NCI-H1436 treated with DMSO at 0.1 percent for 48 hours (cell line): Measurements from ENCODE around the gene CARD14.
"Not testable (repeated sequence)": the region's sequence is repeated elsewhere in the genome, so short reads cannot be mapped to it uniquely, and the experiment has no call there.

Experiments used
- DNase-seq: peaks from one replicate; lab custom pipeline; 2025; lab: John Stamatoyannopoulos, UW

Gene CARD14

GRCh38 chr17:80185968-80186367 is 16.1 kb downstream of the CARD14 start:
- DNase-seq = no peak

- DNase-seq = no peak
Observed at GRCh38 chr17:80187090-80187489, 17.3 kb downstream of the CARD14 start.

- no peak for DNase-seq
Observed at GRCh38 chr17:80187515-80187941, 17.7 kb downstream of the CARD14 start.

- DNase-seq = no peak
Observed at GRCh38 chr17:80189611-80190010, 19.8 kb downstream of the CARD14 start.

GRCh38 chr17:80190716-80191115 is 20.9 kb downstream of the CARD14 start:
- no peak for DNase-seq

DNA sequence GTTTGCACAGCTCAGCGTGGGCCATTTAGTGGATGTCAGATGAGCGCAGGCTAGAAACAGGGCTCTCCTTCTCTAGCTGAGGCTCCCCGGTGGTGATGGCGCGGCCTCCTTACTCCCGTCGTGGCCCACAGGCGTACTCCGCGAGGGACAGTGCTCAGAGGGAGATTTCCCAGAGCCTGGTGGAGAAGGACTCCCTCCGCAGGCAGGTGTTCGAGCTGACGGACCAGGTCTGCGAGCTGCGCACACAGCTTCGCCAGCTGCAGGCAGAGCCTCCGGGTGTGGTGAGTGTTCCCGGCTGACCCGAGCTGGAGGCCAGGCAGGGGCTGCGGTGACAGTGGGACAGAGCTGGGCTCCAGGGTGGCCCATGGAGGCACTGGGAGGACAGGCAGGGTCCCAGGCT is 21.4 kb downstream of the CARD14 start:
- DNase-seq = no peak

DNA sequence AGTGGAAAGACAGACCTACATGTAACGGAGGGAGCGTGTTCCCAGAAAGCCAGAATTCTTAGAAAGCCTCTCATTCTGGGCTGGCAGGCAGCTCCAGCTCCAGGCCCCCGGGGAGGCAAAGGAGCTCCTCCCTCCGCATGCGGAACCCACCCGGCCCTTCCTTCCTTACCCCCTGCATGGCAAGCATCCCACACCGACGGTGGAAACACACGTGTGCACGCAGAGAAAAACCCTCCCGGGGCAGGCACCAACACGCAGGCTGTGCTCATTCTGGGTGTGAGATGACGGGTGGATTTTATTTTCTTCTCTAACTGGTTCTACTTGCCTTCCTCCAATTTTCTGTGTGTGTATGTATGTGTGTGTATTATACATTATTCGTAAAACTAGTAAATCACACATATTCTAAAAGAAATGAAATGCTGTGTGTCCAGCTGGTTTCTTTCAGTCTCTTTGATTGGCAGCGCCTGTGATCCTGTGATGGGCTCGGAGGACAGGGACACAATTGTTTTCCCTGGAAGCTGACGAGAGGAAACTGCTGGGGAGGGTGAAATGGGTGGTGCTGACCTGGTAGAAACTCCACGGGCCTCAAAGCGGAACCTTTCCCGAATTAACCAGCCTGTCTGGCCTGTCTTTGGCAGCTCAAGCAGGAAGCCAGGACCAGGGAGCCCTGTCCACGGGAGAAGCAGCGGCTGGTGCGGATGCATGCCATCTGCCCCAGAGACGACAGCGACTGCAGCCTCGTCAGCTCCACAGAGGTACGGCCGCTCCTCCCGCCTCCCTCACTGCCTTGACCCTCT is 22.2 kb downstream of the CARD14 start:
- no peak for DNase-seq

DNA sequence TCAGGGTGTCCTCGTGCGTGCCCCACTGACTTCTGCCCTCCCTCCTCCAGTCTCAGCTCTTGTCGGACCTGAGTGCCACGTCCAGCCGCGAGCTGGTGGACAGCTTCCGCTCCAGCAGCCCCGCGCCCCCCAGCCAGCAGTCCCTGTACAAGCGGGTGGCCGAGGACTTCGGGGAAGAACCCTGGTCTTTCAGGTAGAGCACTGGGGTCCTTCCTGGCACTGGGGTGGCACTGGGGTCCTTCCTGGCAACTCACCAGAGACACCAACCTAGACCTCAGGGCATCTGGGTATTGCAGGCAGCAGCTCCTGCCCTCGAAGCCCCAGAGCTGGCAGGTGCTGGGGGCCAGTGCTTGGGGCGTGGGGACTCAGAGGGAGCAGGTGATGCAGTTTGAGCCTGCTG is 25.3 kb downstream of the CARD14 start:
- no peak for DNase-seq

DNA sequence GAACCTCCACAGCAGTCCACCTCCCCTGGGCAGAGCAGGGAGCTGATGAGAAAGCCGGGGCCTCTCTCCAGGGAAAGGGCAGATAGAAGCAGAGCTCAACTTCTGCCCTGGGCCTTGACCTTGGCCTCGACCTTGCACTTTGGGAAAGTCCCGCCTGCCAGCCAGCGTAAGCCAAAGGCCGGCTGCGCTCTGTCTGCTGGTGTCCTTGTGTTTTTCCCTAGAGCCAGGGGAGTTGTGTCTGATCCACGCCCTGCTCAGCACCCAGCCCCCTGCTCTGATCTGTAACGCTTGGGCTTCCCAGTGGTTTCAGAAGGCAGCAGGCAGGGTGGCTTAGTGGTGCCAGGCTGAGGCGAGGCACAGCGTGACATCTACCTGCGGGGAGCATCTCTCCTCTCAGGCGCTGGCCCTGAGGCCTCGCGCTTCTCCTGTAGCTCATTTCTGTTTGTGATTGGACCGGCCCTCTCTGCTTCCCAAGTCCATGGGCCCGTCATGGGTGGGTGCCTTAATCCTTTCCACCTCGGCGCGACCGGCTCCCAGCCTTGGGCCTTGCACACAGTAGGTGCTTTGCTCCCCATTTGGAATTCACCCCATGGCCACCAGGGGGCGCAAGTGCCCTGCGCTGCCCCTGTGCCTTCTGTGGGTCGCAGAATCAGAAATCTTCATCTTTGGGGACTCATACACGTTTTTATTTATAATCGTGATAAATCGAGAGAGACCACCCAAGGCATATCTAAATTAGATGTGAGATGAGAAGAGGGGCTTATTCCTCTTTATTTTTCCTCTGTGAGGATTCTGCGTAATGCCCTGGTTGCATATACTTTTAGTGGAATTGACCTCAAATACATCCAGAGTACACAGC is 26.1 kb downstream of the CARD14 start:
- DNase-seq = no peak

GRCh38 chr17:80196652-80197051 is 26.8 kb downstream of the CARD14 start:
- no peak for DNase-seq

- DNase-seq = no peak
Observed at GRCh38 chr17:80198144-80198661, 28.4 kb downstream of the CARD14 start.

DNA sequence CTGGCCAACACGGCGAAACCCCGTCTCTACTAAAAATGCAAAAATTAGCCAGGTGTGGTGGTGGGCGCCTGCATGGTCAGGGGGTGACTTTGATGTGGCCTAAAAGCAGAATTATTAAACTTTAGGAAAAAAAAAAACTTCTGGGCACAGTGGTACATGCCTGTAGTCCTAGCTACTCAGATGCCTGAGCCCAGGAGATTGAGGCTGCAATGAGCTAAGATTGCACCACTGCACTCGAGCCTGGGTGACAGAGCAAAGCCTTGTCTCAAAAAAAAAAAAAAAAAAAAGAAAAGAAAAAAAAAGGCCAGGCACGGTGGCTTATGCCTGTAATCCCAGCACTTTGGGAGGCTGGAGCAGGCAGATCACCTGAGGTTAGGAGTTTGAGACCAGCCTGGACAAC is 29.5 kb downstream of the CARD14 start:
- not testable (repeated sequence) for DNase-seq

- no peak for DNase-seq
Observed at GRCh38 chr17:80201446-80201845, 31.6 kb downstream of the CARD14 start.

GRCh38 chr17:80202197-80202596 is 32.4 kb downstream of the CARD14 start:
- no peak for DNase-seq

DNA sequence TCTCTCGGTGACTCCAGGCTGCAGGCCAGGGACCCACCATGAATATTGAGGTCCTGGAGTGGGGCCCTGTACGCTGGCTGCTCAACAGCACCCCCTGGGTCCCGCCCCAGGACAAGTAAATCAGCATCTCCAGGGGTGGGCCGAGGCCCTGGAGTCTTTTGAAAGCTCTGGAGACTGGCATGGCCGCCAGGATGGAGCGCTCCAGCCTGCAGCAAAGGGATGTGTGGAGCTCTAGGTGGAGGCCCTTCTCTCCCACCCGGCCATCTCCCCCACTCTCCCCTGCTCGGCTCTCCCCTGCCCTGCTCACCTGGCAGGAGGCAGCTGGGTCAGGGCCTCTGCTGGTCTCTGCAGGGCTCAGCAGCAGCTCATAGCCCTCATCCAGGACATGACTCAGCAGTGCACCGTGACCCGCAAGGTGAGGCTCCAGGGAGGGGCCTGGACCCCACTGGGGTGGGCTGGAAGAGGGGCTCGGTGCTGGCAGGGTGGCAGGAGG is 33.7 kb downstream of the CARD14 start:
- no peak for DNase-seq

- no peak for DNase-seq
Observed at GRCh38 chr17:80204626-80205468, 35.0 kb downstream of the CARD14 start.

- DNase-seq = no peak
Observed at GRCh38 chr17:80205811-80206210, 36.0 kb downstream of the CARD14 start.

- no peak for DNase-seq
Observed at GRCh38 chr17:80208050-80208449, 38.2 kb downstream of the CARD14 start.

GRCh38 chr17:80209765-80210164 is 39.9 kb downstream of the CARD14 start:
- DNase-seq = no peak

DNA sequence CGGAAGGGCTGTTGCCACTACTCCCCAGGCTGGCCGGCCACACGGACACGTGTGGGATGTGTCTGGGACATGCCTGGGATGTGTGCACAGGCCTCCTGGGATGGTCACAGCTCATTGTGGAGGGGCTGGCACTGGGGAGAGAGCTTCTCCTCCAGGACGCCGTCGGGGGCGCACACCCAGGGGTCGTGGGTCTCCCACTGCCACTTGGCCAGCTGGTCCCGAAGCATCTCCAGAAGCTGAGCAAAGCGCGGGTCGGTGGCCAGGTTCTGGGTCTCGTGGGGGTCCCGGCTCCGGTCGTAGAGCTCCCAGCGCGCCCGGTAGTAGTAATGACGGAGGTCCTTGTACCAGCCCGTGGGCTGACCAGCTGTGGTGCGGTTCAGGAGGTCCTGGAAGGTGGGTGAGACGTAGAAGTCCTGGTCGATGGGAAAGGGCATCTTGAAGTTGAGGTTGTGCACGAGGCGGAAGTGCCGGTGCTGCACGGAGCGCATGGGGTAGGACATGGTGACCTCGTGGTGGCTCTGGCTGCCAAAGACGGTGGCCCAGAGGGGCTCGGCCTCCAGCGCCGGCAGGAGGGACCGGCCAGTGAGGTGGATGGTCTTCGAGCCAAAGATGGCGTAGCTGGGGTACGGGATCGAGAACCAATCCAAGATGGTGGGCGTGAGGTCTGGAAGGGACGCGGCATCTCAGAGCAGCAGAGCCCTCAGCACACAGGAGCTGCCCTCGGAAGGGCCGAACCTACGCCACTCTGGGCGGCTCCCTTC is 40.7 kb downstream of the CARD14 start:
- no peak for DNase-seq

DNA sequence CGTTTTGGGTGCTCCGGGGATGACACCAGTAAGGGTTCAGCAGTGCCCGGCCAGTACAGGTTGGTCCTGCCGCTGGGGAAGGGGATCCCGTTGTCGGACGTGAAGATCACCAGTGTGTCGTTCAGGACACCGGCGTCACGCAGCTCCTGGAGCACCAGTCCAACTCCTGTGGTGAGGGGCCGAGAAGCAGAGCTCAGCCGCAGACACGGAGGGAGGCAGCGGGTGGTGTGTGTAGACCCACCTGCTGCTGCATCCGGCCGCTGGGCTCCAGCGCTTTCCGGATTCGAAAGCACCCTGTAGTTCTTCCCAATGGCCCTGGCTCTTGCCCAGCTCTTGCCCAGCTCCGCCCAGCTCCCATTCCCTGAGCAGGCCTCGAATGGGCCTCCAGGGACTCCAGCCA is 42.3 kb downstream of the CARD14 start:
- no peak for DNase-seq
